Activated effector memory CD4-positive, alpha-beta T cell treated with anti-CD3 and anti-CD28 coated beads, Interleukin-2, amount 50 U/mL, for 16 hours (primary cell): ENCODE results near the gene DHRS2.
"Not testable (repeated sequence)": the region's sequence is repeated elsewhere in the genome, so short reads cannot be mapped to it uniquely, and the experiment has no call there.

Experiments used
- DNase-seq: peaks from one replicate; pipeline ENCODE4 v3.0.0-alpha.2; 2020

The DHRS2 gene

GRCh38 chr14:23650506-23650905 lies 14.3 kb downstream of the DHRS2 start:
- DNase-seq: no peak

GRCh38 chr14:23653051-23653450 lies 16.9 kb downstream of the DHRS2 start:
- DNase-seq: no peak

GRCh38 chr14:23654231-23654630 lies 18.1 kb downstream of the DHRS2 start:
- DNase-seq: no peak

GRCh38 chr14:23657959-23658470 lies 21.9 kb downstream of the DHRS2 start:
- no peak for DNase-seq

- DNase-seq: no peak
Measured at GRCh38 chr14:23660290-23661226, 24.4 kb downstream of the DHRS2 start.

GRCh38 chr14:23661542-23661941 lies 25.4 kb downstream of the DHRS2 start:
- DNase-seq: no peak

GRCh38 chr14:23663127-23663526 lies 27.0 kb downstream of the DHRS2 start:
- DNase-seq: no peak

GRCh38 chr14:23663711-23664110 lies 27.5 kb downstream of the DHRS2 start:
- DNase-seq: no peak

- no peak for DNase-seq
Measured at GRCh38 chr14:23664207-23664885, 28.2 kb downstream of the DHRS2 start.

GRCh38 chr14:23665302-23666016 lies 29.3 kb downstream of the DHRS2 start:
- no peak for DNase-seq

GRCh38 chr14:23667134-23667533 lies 31.0 kb downstream of the DHRS2 start:
- DNase-seq: no peak

GRCh38 chr14:23669441-23669840 lies 33.3 kb downstream of the DHRS2 start:
- DNase-seq: no peak

GRCh38 chr14:23670481-23670880 lies 34.3 kb downstream of the DHRS2 start:
- no peak for DNase-seq

GRCh38 chr14:23672200-23672599 lies 36.0 kb downstream of the DHRS2 start:
- DNase-seq: no peak

- no peak for DNase-seq
Measured at GRCh38 chr14:23675337-23675736, 39.2 kb downstream of the DHRS2 start.

GRCh38 chr14:23675906-23676305 lies 39.7 kb downstream of the DHRS2 start:
- DNase-seq: no peak

GRCh38 chr14:23681337-23681736 lies 45.2 kb downstream of the DHRS2 start:
- no peak for DNase-seq

GRCh38 chr14:23689709-23690514 lies 53.7 kb downstream of the DHRS2 start:
- DNase-seq: not testable (repeated sequence)

- no peak for DNase-seq
Measured at GRCh38 chr14:23692416-23692815, 56.3 kb downstream of the DHRS2 start.

GRCh38 chr14:23693252-23693775 lies 57.1 kb downstream of the DHRS2 start:
- no peak for DNase-seq

- DNase-seq: no peak
Measured at GRCh38 chr14:23694085-23694948, 58.2 kb downstream of the DHRS2 start.
